Measurements from ENCODE around the gene RASD2.

RASD2 gene

DNA sequence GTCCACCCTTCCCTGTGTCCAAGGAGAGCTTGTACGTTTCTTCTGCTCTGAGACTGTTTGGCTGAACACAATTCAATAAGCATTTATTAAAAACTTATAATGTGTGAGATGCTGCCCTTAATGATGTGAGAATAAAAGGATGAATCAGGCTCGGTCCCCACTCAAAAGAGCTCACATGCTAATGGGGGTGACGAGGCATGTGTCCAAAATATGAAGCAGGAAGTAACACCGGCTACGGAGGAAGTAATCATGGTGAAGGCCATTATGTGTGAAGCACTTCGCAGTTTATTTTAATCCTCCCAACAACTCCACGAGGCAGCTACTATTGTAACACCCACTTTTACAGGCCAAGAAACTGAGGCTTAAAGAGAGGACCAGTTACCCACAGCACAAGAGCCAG lies 3.4 kb upstream of the RASD2 start:
- no peak for TF ChIP-seq EZH2phosphoT487 (IDR thresholded peaks at IDR 0.05; ENCODE audit: low read depth)
- TF ChIP-seq, protein P1, sequence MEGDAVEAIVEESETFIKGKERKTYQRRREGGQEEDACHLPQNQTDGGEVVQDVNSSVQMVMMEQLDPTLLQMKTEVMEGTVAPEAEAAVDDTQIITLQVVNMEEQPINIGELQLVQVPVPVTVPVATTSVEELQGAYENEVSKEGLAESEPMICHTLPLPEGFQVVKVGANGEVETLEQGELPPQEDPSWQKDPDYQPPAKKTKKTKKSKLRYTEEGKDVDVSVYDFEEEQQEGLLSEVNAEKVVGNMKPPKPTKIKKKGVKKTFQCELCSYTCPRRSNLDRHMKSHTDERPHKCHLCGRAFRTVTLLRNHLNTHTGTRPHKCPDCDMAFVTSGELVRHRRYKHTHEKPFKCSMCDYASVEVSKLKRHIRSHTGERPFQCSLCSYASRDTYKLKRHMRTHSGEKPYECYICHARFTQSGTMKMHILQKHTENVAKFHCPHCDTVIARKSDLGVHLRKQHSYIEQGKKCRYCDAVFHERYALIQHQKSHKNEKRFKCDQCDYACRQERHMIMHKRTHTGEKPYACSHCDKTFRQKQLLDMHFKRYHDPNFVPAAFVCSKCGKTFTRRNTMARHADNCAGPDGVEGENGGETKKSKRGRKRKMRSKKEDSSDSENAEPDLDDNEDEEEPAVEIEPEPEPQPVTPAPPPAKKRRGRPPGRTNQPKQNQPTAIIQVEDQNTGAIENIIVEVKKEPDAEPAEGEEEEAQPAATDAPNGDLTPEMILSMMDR (IDR thresholded peaks at IDR 0.05; ENCODE audit: low read depth, low read length) = no peak
- no peaks in the 10 kb centered on the region for H3K79me2 ChIP-seq (ENCODE audit: low read length)
- H4K20me1 ChIP-seq (ENCODE audit: insufficient read depth, low read length) = no peaks in the 10 kb centered on the region
- H3K27me3 ChIP-seq (ENCODE audit: low read depth, low read length) = peaks cover 22% of the 10 kb centered on the region
- no peak overlapping the region for H3K9ac ChIP-seq (ENCODE audit: low read length)
- H3K36me3 ChIP-seq (replicated peaks; ENCODE audit: low read depth, low read length) = no peaks in the 10 kb centered on the region
- no peak overlapping the region for H2AFZ ChIP-seq (ENCODE audit: low read depth, low read length)
- H3K9me3 ChIP-seq (ENCODE audit: insufficient read depth, low read length) = no peaks in the 10 kb centered on the region
- H3K4me1 ChIP-seq (ENCODE audit: low read length) = no peaks in the 10 kb centered on the region
- no peak overlapping the region for H3K4me3 ChIP-seq (ENCODE audit: low read length)
- no peak overlapping the region for H3K4me2 ChIP-seq (ENCODE audit: low read length)
- H3K27ac ChIP-seq (ENCODE audit: low read length) = no peak overlapping the region

DNA sequence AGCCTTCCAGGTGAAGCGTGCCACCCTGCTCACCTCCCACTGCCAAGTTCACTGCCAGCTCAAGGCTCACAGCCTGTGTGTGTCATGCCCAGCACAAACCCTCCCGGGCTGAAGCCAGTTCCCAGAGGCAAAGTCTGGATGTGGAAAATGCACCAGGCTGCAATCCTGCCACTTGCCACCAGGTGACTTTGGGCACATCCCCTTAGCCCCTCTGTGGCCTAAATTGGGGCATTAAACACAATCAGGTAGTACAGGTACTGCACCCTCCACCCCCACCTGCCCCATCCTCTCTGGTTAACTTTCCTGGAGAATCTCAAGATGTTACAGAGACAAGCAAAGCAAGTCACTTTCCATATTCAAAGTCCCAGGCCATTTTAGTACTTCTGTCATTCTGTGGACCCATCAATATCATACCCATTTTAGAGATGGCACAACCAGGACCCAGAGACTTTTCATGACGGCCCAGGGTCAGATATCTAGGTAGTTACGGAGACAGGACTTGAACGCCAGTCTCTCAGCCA lies 1.8 kb upstream of the RASD2 start:
- Histone ChIP-seq H3K79me2 (ENCODE audit: low read length) (no peaks in the 10 kb centered on the region), H3K27ac (ENCODE audit: low read length) (no peak overlapping the region), H3K27me3 (ENCODE audit: low read depth, low read length) (peaks cover 38% of the 10 kb centered on the region), H3K9ac (ENCODE audit: low read length) (no peak overlapping the region), H3K36me3 (replicated peaks; ENCODE audit: low read depth, low read length) (no peaks in the 10 kb centered on the region), H3K9me3 (ENCODE audit: insufficient read depth, low read length) (no peaks in the 10 kb centered on the region), H3K4me2 (ENCODE audit: low read length) (no peak overlapping the region), H4K20me1 (ENCODE audit: insufficient read depth, low read length) (no peaks in the 10 kb centered on the region), H2AFZ (ENCODE audit: low read depth, low read length) (no peak overlapping the region), H3K4me3 (ENCODE audit: low read length) (no peak overlapping the region), H3K4me1 (ENCODE audit: low read length) (no peaks in the 10 kb centered on the region)
- TF ChIP-seq, protein P1 (IDR thresholded peaks at IDR 0.05; ENCODE audit: low read depth, low read length) = peak; percentile 43
- no peak for TF ChIP-seq EZH2phosphoT487 (IDR thresholded peaks at IDR 0.05; ENCODE audit: low read depth)

DNA sequence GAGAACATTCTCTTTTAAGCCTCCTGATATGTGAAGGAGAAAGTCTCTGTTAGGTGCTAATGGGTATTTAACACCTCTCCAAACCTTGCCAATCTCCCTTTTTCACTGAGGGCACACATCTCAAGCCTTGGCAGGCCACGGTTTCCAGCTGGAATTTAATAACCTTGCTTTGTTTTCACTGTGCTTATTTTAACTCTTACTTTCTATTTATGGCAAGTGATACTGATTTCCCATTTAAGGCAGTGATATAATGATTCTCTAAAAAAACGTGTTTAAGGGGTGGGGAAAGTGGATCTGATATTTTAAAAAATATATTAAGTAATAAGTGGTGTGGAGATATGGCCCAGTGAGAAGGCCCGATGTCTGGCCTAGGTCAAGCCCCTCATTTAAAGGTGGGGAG lies 1.1 kb upstream of the RASD2 start:
- peak overlapping the region; percentile 67; the same call in 1 of the 2 replicates for H3K4me3 ChIP-seq (ENCODE audit: low read length)
- H3K36me3 ChIP-seq (replicated peaks; ENCODE audit: low read depth, low read length) = no peaks in the 10 kb centered on the region
- TF ChIP-seq, protein P1 (IDR thresholded peaks at IDR 0.05; ENCODE audit: low read depth, low read length) = no peak
- TF ChIP-seq EZH2phosphoT487 (IDR thresholded peaks at IDR 0.05; ENCODE audit: low read depth) = no peak

DNA sequence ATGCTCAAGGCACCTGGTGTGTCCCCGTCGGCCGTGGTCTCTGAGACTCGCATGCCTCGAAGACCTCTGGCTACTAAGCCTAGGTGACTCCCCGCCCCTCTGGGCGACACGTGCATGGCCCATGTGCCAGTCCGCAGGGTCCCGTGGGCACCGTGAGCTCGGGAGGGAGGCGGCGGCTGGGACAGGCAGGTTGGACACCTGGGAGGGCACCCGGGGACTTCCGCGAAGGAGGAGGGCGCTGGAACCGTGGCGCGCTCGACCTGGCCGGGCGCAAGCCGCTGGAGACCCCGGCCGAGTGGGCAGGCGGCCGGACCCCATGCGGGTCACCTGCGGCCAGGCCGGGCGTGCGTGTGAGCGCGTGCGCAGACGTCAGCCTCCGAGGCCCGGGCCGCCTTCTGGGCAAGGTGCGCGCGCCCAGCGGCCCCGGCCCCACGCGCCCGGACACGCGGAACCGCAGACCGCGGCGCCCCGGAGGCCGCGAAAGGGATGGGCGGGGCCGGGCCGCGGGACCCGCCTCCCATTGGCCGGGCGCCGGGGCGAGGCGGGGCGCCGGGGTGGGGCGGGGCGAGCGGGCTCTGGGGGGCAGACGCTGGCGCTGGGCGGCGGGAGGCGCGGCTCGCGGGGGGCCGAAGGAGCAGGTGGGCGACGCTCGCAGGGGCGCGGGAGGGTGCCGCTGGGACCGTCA lies 579 bp upstream of the RASD2 start:
- no peaks in the 10 kb centered on the region for H3K36me3 ChIP-seq (replicated peaks; ENCODE audit: low read depth, low read length)
- no peaks in the 10 kb centered on the region for H4K20me1 ChIP-seq (ENCODE audit: insufficient read depth, low read length)
- no peaks in the 10 kb centered on the region for H3K9me3 ChIP-seq (ENCODE audit: insufficient read depth, low read length)
- no peaks in the 10 kb centered on the region for H3K79me2 ChIP-seq (ENCODE audit: low read length)
- H3K4me2 ChIP-seq (ENCODE audit: low read length) = peak overlapping the region; percentile 58
- no peaks in the 10 kb centered on the region for H3K4me1 ChIP-seq (ENCODE audit: low read length)
- H3K27me3 ChIP-seq (ENCODE audit: low read depth, low read length) = peaks cover 40% of the 10 kb centered on the region
- H3K27ac ChIP-seq (ENCODE audit: low read length) = no peak overlapping the region
- no peak for TF ChIP-seq EZH2phosphoT487 (IDR thresholded peaks at IDR 0.05; ENCODE audit: low read depth)
- TF ChIP-seq, protein P1 (IDR thresholded peaks at IDR 0.05; ENCODE audit: low read depth, low read length) = no peak
- peak overlapping the region; percentile 67 for H3K4me3 ChIP-seq (ENCODE audit: low read length)
- no peak overlapping the region for H3K9ac ChIP-seq (ENCODE audit: low read length)
- no peak overlapping the region for H2AFZ ChIP-seq (ENCODE audit: low read depth, low read length)

More for the DNA sequence above, 1.1 kb upstream of the RASD2 start:
- no peak overlapping the region for H3K9ac ChIP-seq (ENCODE audit: low read length)
- no peak overlapping the region for H2AFZ ChIP-seq (ENCODE audit: low read depth, low read length)
- no peaks in the 10 kb centered on the region for H3K79me2 ChIP-seq (ENCODE audit: low read length)
- H3K27ac ChIP-seq (ENCODE audit: low read length) = no peak overlapping the region
- peak overlapping the region; percentile 58 for H3K4me2 ChIP-seq (ENCODE audit: low read length)
- H3K27me3 ChIP-seq (ENCODE audit: low read depth, low read length) = peaks cover 41% of the 10 kb centered on the region
- no peaks in the 10 kb centered on the region for H3K4me1 ChIP-seq (ENCODE audit: low read length)
- H4K20me1 ChIP-seq (ENCODE audit: insufficient read depth, low read length) = no peaks in the 10 kb centered on the region
- H3K9me3 ChIP-seq (ENCODE audit: insufficient read depth, low read length) = no peaks in the 10 kb centered on the region

Data from OCI-LY3 (cell line).